Tibial nerve (tissue), 4 donors: Measurements from ENCODE around the gene GRPEL2. TPM values are rescaled to one million over a fixed set of nuclear protein-coding genes. Genes with fewer than 3 reads are reported as not detected.
A peak's percentile ranks its signal among the peaks of the same experiment; 100 is the strongest.

Experiments used
- DNase-seq, 2 donors: peaks; one replicate each; pipeline ENCODE4 v3.0.0-alpha.2; 2019; ENCODE audit warnings: low spot score in 2 of 2
- H3K27ac ChIP-seq, 4 donors: fragments of 200-600 bp; sonication (generic) in 3 of 4; one replicate each; pipeline ENCODE4 v1.5.1; 2017 to 2019; ENCODE audit warnings: mild to moderate bottlenecking in 1 of 4
- H3K27me3 ChIP-seq, 2 donors: fragments of 200-600 bp; sonication (generic) in 1 of 2; one replicate each; pipeline versions ENCODE4 v1.5.1 to v1.6.0; 2017 to 2019
- H3K36me3 ChIP-seq, 3 donors: fragments of 200-600 bp; sonication (generic); one replicate each; pipeline ENCODE4 v1.5.1; 2018 to 2019
- H3K4me1 ChIP-seq, 4 donors: fragments of 200-600 bp; sonication (generic) in 3 of 4; one replicate each; pipeline ENCODE4 v1.5.1; 2017 to 2019
- H3K4me3 ChIP-seq, 4 donors: fragments of 200-600 bp; sonication (generic) in 3 of 4; one replicate each; pipeline ENCODE4 v1.5.1; 2017 to 2019; ENCODE audit warnings: mild to moderate bottlenecking in 1 of 4, moderate library complexity in 1 of 4
- H3K9me3 ChIP-seq, 4 donors: fragments of 200-600 bp; sonication (generic) in 3 of 4; one replicate each; pipeline ENCODE4 v1.5.1; 2017 to 2019
- EP300 ChIP-seq, 2 donors: sonication (generic); formaldehyde crosslinking; IDR thresholded peaks; one replicate each; pipeline ENCODE4 v1.6.1; 2017; ENCODE audit warnings: antibody characterized with exemption in 2 of 2, mild to moderate bottlenecking in 1 of 2
- POLR2A ChIP-seq, 2 donors: fragments of 450-650 bp; IDR thresholded peaks; one replicate each; pipeline ENCODE4 v1.6.1; 2017; ENCODE audit warnings: antibody characterized with exemption in 2 of 2, mild to moderate bottlenecking in 2 of 2, moderate library complexity in 2 of 2
- WGBS, 2 donors: methylation state at CpG; one replicate each; pipeline ENCODE4 v1.1.5; 2018; 5-methylcytosine and 5-hydroxymethylcytosine counted together
- total RNA-seq, 4 donors: library from RNA; depleted of rRNA; stranded (reverse); fragments of >200 nt; gene quantifications; one replicate each; pipeline ENCODE4 v1.1.0, GENCODE V29; 2016
- TF ChIP-seq, protein P1 (sequence below), 5 experiments: fragments of 200-600 bp in 3 of 5; fragments of 450-650 bp in 2 of 5; sonication (generic) in 3 of 5; IDR thresholded peaks; one replicate each; pipeline ENCODE4 v1.5.1; 2016 to 2019; ENCODE audit warnings: antibody characterized with exemption in 5 of 5, mild to moderate bottlenecking in 3 of 5, moderate library complexity in 2 of 5

GRPEL2 gene
- total RNA-seq, 4 donors from 2014 or later, result 6.5 to 13.5 (median 10.3) TPM

DNA sequence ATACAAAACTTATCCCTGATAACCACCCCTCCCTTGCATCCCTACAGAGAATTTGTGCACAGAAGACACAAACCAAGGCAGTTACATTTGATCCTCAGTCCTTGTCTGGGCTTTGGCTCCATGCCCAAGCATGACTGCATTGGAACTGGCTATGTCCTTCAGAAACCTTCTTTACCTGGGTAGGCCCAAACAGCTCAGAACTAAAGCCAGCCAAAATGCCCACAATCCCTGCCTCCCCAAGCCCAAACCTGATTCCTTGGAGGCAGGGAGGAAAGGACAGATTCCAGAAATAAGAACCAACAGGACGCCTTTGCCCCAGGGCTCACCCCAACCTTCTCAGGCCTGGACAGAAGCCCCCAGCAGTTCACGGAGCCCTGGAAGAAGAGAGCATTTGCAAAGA lies 25.6 kb downstream of the GRPEL2 start:
- Histone ChIP-seq H3K4me3 (no peak overlapping the region), H3K27ac (no peak overlapping the region), H3K27me3 (no peaks in the 10 kb centered on the region), H3K9me3 (no peaks in the 10 kb centered on the region), H3K36me3 (peaks cover 0 to 6% (median 0%) of the 10 kb centered on the region in 3 donors), H3K4me1 (peaks cover 0 to 12% (median 3%) of the 10 kb centered on the region in 4 donors)
- 64 to 77% methylated on average over 2 of the region's 2 CpGs for WGBS, 2 donors
- TF ChIP-seq POLR2A (IDR thresholded peaks at IDR 0.05) (no peak), EP300 (IDR thresholded peaks at IDR 0.05) (no peak)
- TF ChIP-seq, protein P1, sequence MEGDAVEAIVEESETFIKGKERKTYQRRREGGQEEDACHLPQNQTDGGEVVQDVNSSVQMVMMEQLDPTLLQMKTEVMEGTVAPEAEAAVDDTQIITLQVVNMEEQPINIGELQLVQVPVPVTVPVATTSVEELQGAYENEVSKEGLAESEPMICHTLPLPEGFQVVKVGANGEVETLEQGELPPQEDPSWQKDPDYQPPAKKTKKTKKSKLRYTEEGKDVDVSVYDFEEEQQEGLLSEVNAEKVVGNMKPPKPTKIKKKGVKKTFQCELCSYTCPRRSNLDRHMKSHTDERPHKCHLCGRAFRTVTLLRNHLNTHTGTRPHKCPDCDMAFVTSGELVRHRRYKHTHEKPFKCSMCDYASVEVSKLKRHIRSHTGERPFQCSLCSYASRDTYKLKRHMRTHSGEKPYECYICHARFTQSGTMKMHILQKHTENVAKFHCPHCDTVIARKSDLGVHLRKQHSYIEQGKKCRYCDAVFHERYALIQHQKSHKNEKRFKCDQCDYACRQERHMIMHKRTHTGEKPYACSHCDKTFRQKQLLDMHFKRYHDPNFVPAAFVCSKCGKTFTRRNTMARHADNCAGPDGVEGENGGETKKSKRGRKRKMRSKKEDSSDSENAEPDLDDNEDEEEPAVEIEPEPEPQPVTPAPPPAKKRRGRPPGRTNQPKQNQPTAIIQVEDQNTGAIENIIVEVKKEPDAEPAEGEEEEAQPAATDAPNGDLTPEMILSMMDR (IDR thresholded peaks at IDR 0.05), result no peak
- DNase-seq, result no peak

DNA sequence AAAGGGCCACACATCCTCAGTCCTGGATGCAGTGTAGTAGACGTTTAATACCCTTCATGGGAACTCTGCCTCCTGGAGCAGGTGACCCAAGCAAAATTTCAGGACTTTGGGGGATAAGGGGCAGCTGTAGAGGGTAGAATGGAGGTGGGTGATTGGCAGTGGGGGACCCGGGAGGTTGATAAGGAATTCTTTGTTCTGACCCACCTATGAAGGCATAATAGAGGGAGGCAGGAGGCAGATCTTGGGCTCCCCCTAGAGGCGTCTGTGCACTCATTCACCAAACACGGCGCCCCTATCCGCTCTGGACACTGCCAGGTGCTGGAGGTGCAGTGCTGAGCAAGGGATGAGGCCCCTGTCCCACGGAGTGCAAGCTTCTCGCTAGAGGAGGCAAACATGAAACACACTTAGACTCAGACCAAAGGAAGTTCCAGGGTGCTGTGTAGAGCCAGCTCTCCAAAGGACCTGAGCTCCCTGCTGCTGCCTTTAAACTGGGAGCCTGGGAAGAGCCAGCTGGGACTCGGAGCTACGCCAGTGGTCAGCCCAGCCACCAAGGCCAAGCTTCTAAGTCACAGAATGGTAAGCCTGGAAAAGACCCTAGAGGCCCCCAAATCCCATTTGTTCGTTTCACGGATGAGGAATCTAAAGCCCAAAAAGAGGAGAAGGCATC lies 26.1 kb downstream of the GRPEL2 start:
- peaks cover 0 to 12% (median 3%) of the 10 kb centered on the region in 4 donors for H3K4me1 ChIP-seq

DNA sequence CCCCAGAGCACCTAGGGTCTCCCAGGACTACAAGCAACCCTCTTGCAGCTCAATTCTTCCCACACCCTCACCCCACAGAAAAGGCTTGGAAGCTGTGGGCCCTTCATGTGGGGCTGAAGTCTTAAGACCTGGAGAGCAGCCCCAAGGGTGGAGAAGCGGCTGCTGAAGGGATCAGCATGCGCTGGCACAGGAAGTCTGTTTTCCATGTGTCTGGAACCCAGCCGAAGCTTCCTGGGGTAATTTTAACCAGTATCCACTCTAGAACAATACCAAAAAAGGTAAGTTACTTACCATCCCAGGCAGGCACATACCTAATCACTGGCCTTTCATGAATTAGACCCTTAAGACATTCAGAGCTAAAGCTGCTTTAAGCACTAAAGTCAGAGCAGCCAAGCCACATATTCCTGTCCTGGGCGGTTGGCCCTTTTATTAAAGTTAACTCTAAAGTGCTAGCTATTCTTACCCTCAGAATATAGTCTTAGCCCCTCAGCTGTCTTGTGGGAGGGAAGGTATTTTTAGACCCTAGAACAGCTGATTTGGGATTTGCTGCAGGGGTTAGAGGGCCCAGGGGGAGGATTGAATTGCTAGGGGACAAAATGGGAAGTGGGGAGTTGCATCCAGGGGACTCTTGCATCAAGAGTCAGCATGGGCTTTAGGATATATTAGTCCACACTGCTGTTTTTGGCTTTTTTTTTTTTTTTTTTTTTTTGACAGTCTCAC lies 26.9 kb downstream of the GRPEL2 start:
- 42 to 85% methylated on average over 4 of the region's 4 CpGs for WGBS, 2 donors
- H3K4me1 ChIP-seq, result peaks cover 0 to 12% (median 3%) of the 10 kb centered on the region in 4 donors
- H3K9me3 ChIP-seq, result no peaks in the 10 kb centered on the region
- no peak for DNase-seq
- H3K36me3 ChIP-seq, result peaks cover 0 to 6% (median 0%) of the 10 kb centered on the region in 3 donors
- no peaks in the 10 kb centered on the region for H3K27me3 ChIP-seq
- H3K4me3 ChIP-seq, result no peak overlapping the region
- no peak for TF ChIP-seq EP300 (IDR thresholded peaks at IDR 0.05)
- TF ChIP-seq, protein P1 (IDR thresholded peaks at IDR 0.05), result no peak
- TF ChIP-seq POLR2A (IDR thresholded peaks at IDR 0.05), result no peak
- no peak overlapping the region for H3K27ac ChIP-seq

More for the DNA sequence above, 26.1 kb downstream of the GRPEL2 start:
- peak; percentile 35 to 52 for DNase-seq
- Histone ChIP-seq H3K4me3 (no peak overlapping the region), H3K27me3 (no peaks in the 10 kb centered on the region), H3K9me3 (no peaks in the 10 kb centered on the region), H3K27ac (no peak overlapping the region), H3K36me3 (peaks cover 0 to 6% (median 0%) of the 10 kb centered on the region in 3 donors)
- TF ChIP-seq, protein P1 (IDR thresholded peaks at IDR 0.05), result peak; percentile 66 to 75 (median 73)
- TF ChIP-seq POLR2A (IDR thresholded peaks at IDR 0.05), result no peak
- WGBS, 2 donors, result 36 to 44% methylated on average over 12 of the region's 12 CpGs

DNA sequence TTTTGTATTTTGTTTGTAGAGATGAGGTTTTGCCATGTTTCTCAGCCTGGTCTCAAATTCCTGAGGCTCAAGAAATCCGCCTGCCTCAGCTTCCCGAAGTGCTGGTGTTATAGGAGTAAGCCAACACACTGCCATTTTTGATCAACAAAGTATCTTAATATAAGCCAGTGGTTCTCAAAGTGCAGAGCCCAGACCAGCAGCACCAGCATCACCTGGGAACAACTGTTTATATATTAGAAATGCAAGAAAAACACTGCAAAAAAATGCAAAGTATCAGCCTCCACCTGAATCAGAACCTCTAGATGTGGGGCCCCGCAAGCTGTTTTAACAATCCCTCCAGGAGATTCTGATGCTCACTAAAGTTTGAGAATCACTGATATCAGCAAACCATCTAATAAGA lies 27.6 kb downstream of the GRPEL2 start:
- Histone ChIP-seq H3K27ac (no peak overlapping the region), H3K4me1 (peaks cover 0 to 5% (median 0%) of the 10 kb centered on the region in 4 donors)
- 90 to 95% methylated on average over 3 of the region's 3 CpGs for WGBS, 2 donors

More for the DNA sequence above, 27.6 kb downstream of the GRPEL2 start:
- Histone ChIP-seq H3K27me3 (no peaks in the 10 kb centered on the region), H3K9me3 (no peaks in the 10 kb centered on the region), H3K4me3 (no peak overlapping the region), H3K36me3 (peaks cover 0 to 6% (median 0%) of the 10 kb centered on the region in 3 donors)
- no peak for DNase-seq
- TF ChIP-seq POLR2A (IDR thresholded peaks at IDR 0.05) (no peak), EP300 (IDR thresholded peaks at IDR 0.05) (no peak)
- TF ChIP-seq, protein P1 (IDR thresholded peaks at IDR 0.05), result no peak
